HepG2 (cell line): ENCODE results near the gene ARHGAP31. TPM values are rescaled to one million over a fixed set of nuclear protein-coding genes. Genes with fewer than 3 reads are reported as not detected.

ENCODE experiments used
- ATAC-seq: fragments of 200-7000 bp; cut with Tn5 transposase; 3 replicates; pipeline ENCODE4 v1.9.1; 2020; ENCODE audit warnings: mild to moderate bottlenecking, moderate library complexity
- BruUV-seq: library from RNA; stranded (reverse); fragments of 400-500 nt; replicated peaks from 2 replicates; lab custom pipeline; 2021; lab: Mats Ljungman, UMichigan
- CTCF ChIA-PET: fragments of 300-600 bp; formaldehyde crosslinking; extraction: SDS; loops from one replicate; lab custom pipeline; 2021; ENCODE audit warnings: low total read pairs, inconsistent platforms, low intra/inter-chr PET ratio; lab: Yijun Ruan, JAX
- POLR2A ChIA-PET: fragments of 350-600 bp; sonication (Branson Sonifier 250); formaldehyde crosslinking; loops from one replicate; lab custom pipeline; 2020; ENCODE audit warnings: antibody characterized with exemption, inconsistent platforms; lab: Yijun Ruan, JAX
- DNase-seq: peaks from one replicate; pipeline ENCODE4 v3.0.0-alpha.2; 2015; ENCODE audit warnings: low spot score
- FAIRE-seq: peaks from 3 replicates; lab custom pipeline; 2011; peaks lifted over from hg19 to GRCh38; lab: Jason Lieb, UNC
- H2AFZ ChIP-seq: one replicate; pipeline ENCODE4 v1.6.1; 2011; ENCODE audit warnings: low read length, inconsistent platforms
- H3K27ac ChIP-seq: fragments of 300-600 bp; 3 replicates; pipeline ENCODE4 v1.8.0; 2011; ENCODE audit warnings: mixed run types, mild to moderate bottlenecking, mixed read lengths, low read length, inconsistent platforms; ENCODE audit not compliant: insufficient read depth; ENCODE audit errors: extremely low read length
- H3K27me3 ChIP-seq, 2 experiments: fragments of 200-600 bp in 1 of 2; 2 replicates in 1 of 2; 3 replicates in 1 of 2; pipeline versions ENCODE4 v1.6.0 to v1.8.0; 2011; ENCODE audit warnings: low read length in 2 of 2, mild to moderate bottlenecking in 2 of 2, moderate library complexity in 2 of 2, inconsistent platforms in 1 of 2; ENCODE audit not compliant: insufficient read depth in 2 of 2, control insufficient read depth in 1 of 2
- H3K36me3 ChIP-seq, 2 experiments: fragments of 200-600 bp in 1 of 2; replicated peaks in 1 of 2; 2 replicates in 1 of 2; 3 replicates in 1 of 2; pipeline versions ENCODE4 v1.5.1 to v1.8.0; 2011; ENCODE audit warnings: low read length in 2 of 2, inconsistent platforms in 1 of 2; ENCODE audit not compliant: insufficient read depth in 2 of 2, control insufficient read depth in 1 of 2
- H3K4me1 ChIP-seq: 2 replicates; pipeline ENCODE4 v1.5.1; 2012; ENCODE audit warnings: low read length, inconsistent platforms; ENCODE audit not compliant: insufficient read depth
- H3K4me2 ChIP-seq: 2 replicates; pipeline ENCODE4 v1.6.0; 2011; ENCODE audit warnings: low read depth, low read length, inconsistent platforms
- H3K4me3 ChIP-seq, 3 experiments: fragments of 200-600 bp in 1 of 3; sonication (generic), shearing (Covaris generic) in 1 of 3; replicated peaks in 1 of 3; 2 replicates each; pipeline ENCODE4 v1.5.1; 2011 to 2016; ENCODE audit warnings: low read length in 3 of 3, inconsistent platforms in 2 of 3, low read depth in 2 of 3, mild to moderate bottlenecking in 2 of 3, control low read depth in 1 of 3, mixed read lengths in 1 of 3; ENCODE audit not compliant: insufficient read depth in 1 of 3
- H3K79me2 ChIP-seq: one replicate; pipeline ENCODE4 v1.6.1; 2011; ENCODE audit warnings: low read length, inconsistent platforms; ENCODE audit not compliant: insufficient read depth
- H3K9ac ChIP-seq: 2 replicates; pipeline ENCODE4 v1.6.0; 2011; ENCODE audit warnings: mild to moderate bottlenecking, low read depth, low read length, inconsistent platforms; ENCODE audit not compliant: insufficient read depth
- H3K9me3 ChIP-seq: 2 replicates; pipeline ENCODE4 v1.5.1; 2012; ENCODE audit warnings: mild to moderate bottlenecking, low read length
- H4K20me1 ChIP-seq: 2 replicates; pipeline ENCODE4 v1.6.0; 2011; ENCODE audit warnings: inconsistent platforms, mild to moderate bottlenecking, low read length, moderate library complexity; ENCODE audit not compliant: insufficient read depth
- CEBPG ChIP-seq: IDR thresholded peaks from 2 replicates; pipeline ENCODE4 v1.6.1; 2016
- CERS6 ChIP-seq: sonication (generic); formaldehyde crosslinking; IDR thresholded peaks from 2 replicates; pipeline ENCODE4 v1.5.0; 2020; ENCODE audit warnings: missing genetic modification reagents
- DDIT3 ChIP-seq: sonication (generic); formaldehyde crosslinking; IDR thresholded peaks from 2 replicates; pipeline ENCODE4 v1.4.0; 2020; ENCODE audit warnings: mild to moderate bottlenecking, missing genetic modification reagents
- ELF4 ChIP-seq: sonication (generic); formaldehyde crosslinking; IDR thresholded peaks from 2 replicates; pipeline ENCODE4 v1.5.0; 2020; ENCODE audit warnings: missing genetic modification reagents, mild to moderate bottlenecking, moderate library complexity, borderline replicate concordance
- GPN1 ChIP-seq: sonication (generic); formaldehyde crosslinking; IDR thresholded peaks from 2 replicates; pipeline ENCODE4 v1.5.1; 2020; ENCODE audit warnings: missing genetic modification reagents, borderline replicate concordance
- HNF1A ChIP-seq, 2 experiments: sonication (generic) in 1 of 2; formaldehyde crosslinking in 1 of 2; IDR thresholded peaks; 2 replicates each; pipeline versions ENCODE4 v1.4.0 to v1.6.1; 2016 to 2020; ENCODE audit warnings: borderline replicate concordance in 1 of 2, low read depth in 1 of 2, mild to moderate bottlenecking in 1 of 2, missing genetic modification reagents in 1 of 2
- HNF1B ChIP-seq: sonication (generic); formaldehyde crosslinking; IDR thresholded peaks from 2 replicates; pipeline ENCODE4 v1.5.1; 2020; ENCODE audit warnings: mild to moderate bottlenecking, moderate library complexity, missing genetic modification reagents
- RELA ChIP-seq: sonication (generic); formaldehyde crosslinking; IDR thresholded peaks from 2 replicates; pipeline ENCODE4 v1.4.0; 2020; ENCODE audit warnings: missing genetic modification reagents
- SOX13 ChIP-seq, 3 experiments: fragments of 450-650 bp in 1 of 3; sonication (generic) in 1 of 3; formaldehyde crosslinking in 1 of 3; IDR thresholded peaks in 2 of 3; conservative IDR thresholded peaks in 1 of 3; 2 replicates each; pipeline versions ENCODE4 v1.5.0 to v1.6.1; 2016 to 2020; ENCODE audit warnings: antibody characterized with exemption in 1 of 3, mild to moderate bottlenecking in 1 of 3, missing compliant biosample characterization in 1 of 3, missing genetic modification reagents in 1 of 3, moderate library complexity in 1 of 3
- TEF ChIP-seq: sonication (generic); formaldehyde crosslinking; IDR thresholded peaks from 2 replicates; pipeline ENCODE4 v1.5.0; 2020; ENCODE audit warnings: missing genetic modification reagents
- TOE1 ChIP-seq: sonication (generic); formaldehyde crosslinking; IDR thresholded peaks from 2 replicates; pipeline ENCODE4 v1.4.0; 2020; ENCODE audit warnings: mild to moderate bottlenecking, missing genetic modification reagents
- ZNF12 ChIP-seq: sonication (generic); formaldehyde crosslinking; IDR thresholded peaks from 2 replicates; pipeline ENCODE4 v1.5.0; 2020; ENCODE audit warnings: missing genetic modification reagents
- ZNF563 ChIP-seq: sonication (generic); formaldehyde crosslinking; IDR thresholded peaks from 2 replicates; pipeline ENCODE4 v1.8.0; 2022; ENCODE audit warnings: mild to moderate bottlenecking, moderate library complexity, missing genetic modification reagents
- ZNF672 ChIP-seq: sonication (generic); formaldehyde crosslinking; IDR thresholded peaks from 2 replicates; pipeline ENCODE4 v1.8.1; 2022; ENCODE audit warnings: missing genetic modification reagents
- ZNF782 ChIP-seq: sonication (generic); formaldehyde crosslinking; IDR thresholded peaks from 2 replicates; pipeline ENCODE4 v1.4.0; 2020; ENCODE audit warnings: missing genetic modification reagents, mild to moderate bottlenecking, borderline replicate concordance
- ZNF83 ChIP-seq: sonication (generic); formaldehyde crosslinking; IDR thresholded peaks from 2 replicates; pipeline ENCODE4 v1.4.0; 2020; ENCODE audit warnings: missing genetic modification reagents, mild to moderate bottlenecking, borderline replicate concordance
- WGBS: methylation state at CpG from one replicate; pipeline ENCODE4 v1.1.6; 2017; ENCODE audit warnings: low lambda C conversion rate; 5-methylcytosine and 5-hydroxymethylcytosine counted together
- in situ Hi-C: cut with HindIII; loops from 2 replicates; pipeline ENCODE4 v1.10.0; 2017; ENCODE audit warnings: low pct_unique_long_range_greater_than_20kb; ENCODE audit not compliant: extremely low pct_ligation_motif_present
- intact Hi-C: fragments of 100-400 bp; cut with micrococcal nuclease; formaldehyde crosslinking; loops from one replicate; pipeline ENCODE4 v1.10.0; 2022; ENCODE audit not compliant: unreplicated experiment
- polyA plus RNA-seq, 8 experiments: library from polyadenylated mRNA; depleted of rRNA in 3 of 8; stranded (reverse) in 7 of 8; unstranded in 1 of 8; fragments of >200 nt; fragmentation: Illumina TruSeq in 4 of 8; extraction: Trizol in 4 of 8; gene quantifications; 2 replicates each; pipeline versions ENCODE4 v1.2.1 to v1.2.3, GENCODE V29; 2011 to 2016; ENCODE audit warnings: low read depth in 4 of 8, missing spikeins in 1 of 8, mixed read lengths in 1 of 8; ENCODE audit not compliant: insufficient read depth in 1 of 8
- total RNA-seq, 5 experiments: library from RNA; depleted of rRNA; stranded (reverse); fragments of >200 nt; fragmentation: Illumina TruSeq; extraction: Trizol; gene quantifications; 2 replicates each; pipeline ENCODE4 v1.2.3, GENCODE V29; 2016; ENCODE audit warnings: low read depth in 1 of 5

The ARHGAP31 gene
- total and polyA plus RNA-seq, 2 of the 13 experiments (the other 11 are each of a cell fraction or from before 2014, with no cell fraction given): not detected

DNA sequence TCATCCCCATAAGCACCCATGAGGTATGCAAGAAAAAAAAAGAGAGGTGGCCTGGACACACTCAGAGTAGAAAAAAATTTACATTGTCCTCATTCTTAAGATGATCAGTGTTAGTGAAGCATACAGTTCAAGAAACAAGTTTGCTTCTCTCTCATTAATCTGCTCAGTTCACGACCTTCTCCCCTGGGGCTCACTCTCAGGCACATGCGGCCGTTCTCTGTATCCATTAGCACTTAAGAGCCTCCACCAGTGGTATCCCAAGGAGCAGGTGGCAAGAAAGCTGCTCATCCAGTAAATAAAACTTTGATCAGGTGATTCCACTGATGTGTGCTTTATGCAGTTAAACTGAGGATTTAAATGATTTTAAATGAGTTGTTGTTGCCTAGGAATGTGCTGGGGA is 57.4 kb downstream of the ARHGAP31 start:
- Histone ChIP-seq H3K9ac (no peak overlapping the region), H3K9me3 (no peaks in the 10 kb centered on the region), H2AFZ (no peak overlapping the region), H3K79me2 (no peaks in the 10 kb centered on the region), H3K36me3 (no peaks in the 10 kb centered on the region), H3K4me2 (no peak overlapping the region), H3K27ac (no peak overlapping the region), H4K20me1 (no peaks in the 10 kb centered on the region)
- ATAC-seq (no peak), DNase-seq (no peak)
- intact Hi-C loops (no loop called here), in situ Hi-C loops (no loop called here)
- POLR2A ChIA-PET: no interaction called here
- TF ChIP-seq TOE1 (no peak), HNF1B (CRISPR knock-in tag) (no peak), GPN1 (CRISPR knock-in tag) (no peak), HNF1A (IDR thresholded peaks at IDR 0.05; ENCODE audit: low read depth) (no peak), HNF1A (CRISPR knock-in tag; IDR thresholded peaks at IDR 0.05; ENCODE audit: borderline replicate concordance) (no peak), ZNF782 (CRISPR knock-in tag) (no peak), SOX13 (IDR thresholded peaks at IDR 0.05) (no peak), SOX13 (CRISPR knock-in tag; conservative IDR thresholded peaks at IDR 0.05 in 1 of 2, IDR thresholded peaks at IDR 0.05 in 1 of 2) (no peak), ZNF83 (no peak), RELA (CRISPR knock-in tag) (no peak), ZNF563 (CRISPR knock-in tag) (no peak), ZNF672 (CRISPR knock-in tag) (no peak), CERS6 (CRISPR knock-in tag) (no peak), ELF4 (no peak), TEF (CRISPR knock-in tag) (no peak), CEBPG (CRISPR knock-in tag) (no peak), ZNF12 (no peak), DDIT3 (no peak)
- TF ChIP-seq, all 625 proteins: peak for 0
- H3K27me3 ChIP-seq: no peaks in the 10 kb centered on the region
- BruUV-seq: no TSS peak
- no peak overlapping the region for H3K4me3 ChIP-seq
- H3K4me1 ChIP-seq: no peaks in the 10 kb centered on the region
- CTCF ChIA-PET: no interaction called here
- WGBS: 40% methylated on average over 3 of the region's 3 CpGs
- no peak for FAIRE-seq
